HUES6 (cell line): Measurements from ENCODE around the gene TAF1B.
A peak's percentile ranks its signal among the peaks of the same experiment; 100 is the strongest.

ENCODE experiments used
- H3K27ac ChIP-seq: 2 replicates; pipeline ENCODE4 v1.7.0; 2013; ENCODE audit warnings: low read depth, mild to moderate bottlenecking, low read length, inconsistent platforms
- H3K27me3 ChIP-seq: 2 replicates; pipeline ENCODE4 v1.6.1; 2013; ENCODE audit warnings: low read length; ENCODE audit not compliant: control insufficient read depth, insufficient read depth
- H3K36me3 ChIP-seq: 2 replicates; pipeline ENCODE4 v1.6.1; 2013; ENCODE audit warnings: low read length; ENCODE audit not compliant: control insufficient read depth, insufficient read depth
- H3K4me1 ChIP-seq: 2 replicates; pipeline ENCODE4 v1.6.1; 2013; ENCODE audit warnings: low read length; ENCODE audit not compliant: control insufficient read depth, insufficient read depth
- H3K4me3 ChIP-seq: 2 replicates; pipeline ENCODE4 v1.5.1; 2013; ENCODE audit warnings: low read depth, low read length
- H3K9ac ChIP-seq: one replicate; pipeline ENCODE4 v1.6.1; 2013; ENCODE audit warnings: mild to moderate bottlenecking, low read length
- H3K9me3 ChIP-seq: 2 replicates; pipeline ENCODE4 v1.6.1; 2013; ENCODE audit warnings: low read depth, low read length; ENCODE audit not compliant: control insufficient read depth, insufficient read depth

Gene TAF1B

DNA sequence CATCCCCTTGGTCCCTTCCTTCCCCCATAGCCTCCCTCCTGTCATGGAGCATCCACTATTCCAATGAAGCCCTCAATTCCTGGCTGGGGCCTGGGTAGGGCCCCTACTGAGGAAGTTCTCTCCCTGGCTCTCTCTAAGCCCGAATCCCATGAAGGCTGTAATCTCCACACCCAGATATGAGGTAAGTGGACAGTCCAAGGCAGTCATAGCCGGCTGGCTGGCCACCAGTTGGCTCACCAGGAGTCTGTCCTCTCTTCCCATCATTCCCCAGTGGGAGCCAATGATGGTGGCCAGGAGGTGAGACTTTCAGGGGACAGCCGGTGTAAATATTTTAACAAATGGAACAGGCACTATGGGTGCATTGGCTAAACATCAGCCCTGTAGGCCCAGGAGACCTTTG, 6.8 kb upstream of the TAF1B start:
- no peak overlapping the region for H3K27ac ChIP-seq
- no peaks in the 10 kb centered on the region for H3K27me3 ChIP-seq
- H3K4me1 ChIP-seq, result peaks cover 6% of the 10 kb centered on the region; the same call in 1 of the 2 replicates
- H3K4me3 ChIP-seq, result no peak overlapping the region
- no peak overlapping the region for H3K9ac ChIP-seq
- H3K36me3 ChIP-seq, result no peaks in the 10 kb centered on the region
- no peaks in the 10 kb centered on the region for H3K9me3 ChIP-seq

DNA sequence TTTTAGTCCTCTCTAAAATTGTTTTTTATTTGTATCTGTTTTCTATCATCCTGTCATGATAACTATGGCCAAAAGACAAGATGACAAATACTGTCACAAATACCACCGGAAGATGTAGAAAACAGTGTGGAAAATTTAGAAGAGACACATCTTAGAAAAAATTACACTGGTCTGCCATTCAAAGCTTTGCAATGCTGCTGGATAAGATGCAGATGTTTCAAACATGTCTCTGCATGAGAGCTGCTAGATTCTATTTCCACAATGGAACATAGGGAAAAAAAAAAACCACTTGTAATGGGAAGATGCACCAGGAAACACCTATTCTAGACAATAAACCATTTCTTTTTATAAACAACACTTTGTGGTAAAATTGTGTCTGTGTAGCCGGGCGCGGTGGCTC, 5.8 kb upstream of the TAF1B start:
- H3K4me1 ChIP-seq, result no peaks in the 10 kb centered on the region
- no peak overlapping the region for H3K27ac ChIP-seq
- H3K9ac ChIP-seq, result no peak overlapping the region
- no peaks in the 10 kb centered on the region for H3K9me3 ChIP-seq
- no peaks in the 10 kb centered on the region for H3K27me3 ChIP-seq
- H3K4me3 ChIP-seq, result no peak overlapping the region
- H3K36me3 ChIP-seq, result no peaks in the 10 kb centered on the region

DNA sequence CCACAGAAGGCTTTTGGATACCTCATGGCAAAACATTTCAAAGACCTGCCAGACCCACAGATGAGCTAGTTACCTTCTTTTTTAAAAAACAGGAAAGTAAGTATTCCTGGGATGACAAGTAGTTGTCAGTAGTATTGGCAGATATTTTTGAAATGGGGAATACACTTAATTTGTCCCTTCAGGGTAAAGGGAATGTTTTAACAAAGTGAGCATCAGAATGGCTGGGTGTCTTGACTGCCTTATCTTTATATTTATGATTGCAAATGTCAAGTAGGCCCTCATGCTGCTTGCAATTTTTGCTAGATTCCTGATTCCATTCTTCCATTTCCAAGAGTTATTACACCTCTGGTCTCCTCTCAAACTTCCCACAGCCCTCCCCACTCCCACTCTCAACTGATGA, 4.9 kb upstream of the TAF1B start:
- H3K4me1 ChIP-seq, result no peaks in the 10 kb centered on the region
- no peaks in the 10 kb centered on the region for H3K36me3 ChIP-seq
- H3K27ac ChIP-seq, result no peak overlapping the region

DNA sequence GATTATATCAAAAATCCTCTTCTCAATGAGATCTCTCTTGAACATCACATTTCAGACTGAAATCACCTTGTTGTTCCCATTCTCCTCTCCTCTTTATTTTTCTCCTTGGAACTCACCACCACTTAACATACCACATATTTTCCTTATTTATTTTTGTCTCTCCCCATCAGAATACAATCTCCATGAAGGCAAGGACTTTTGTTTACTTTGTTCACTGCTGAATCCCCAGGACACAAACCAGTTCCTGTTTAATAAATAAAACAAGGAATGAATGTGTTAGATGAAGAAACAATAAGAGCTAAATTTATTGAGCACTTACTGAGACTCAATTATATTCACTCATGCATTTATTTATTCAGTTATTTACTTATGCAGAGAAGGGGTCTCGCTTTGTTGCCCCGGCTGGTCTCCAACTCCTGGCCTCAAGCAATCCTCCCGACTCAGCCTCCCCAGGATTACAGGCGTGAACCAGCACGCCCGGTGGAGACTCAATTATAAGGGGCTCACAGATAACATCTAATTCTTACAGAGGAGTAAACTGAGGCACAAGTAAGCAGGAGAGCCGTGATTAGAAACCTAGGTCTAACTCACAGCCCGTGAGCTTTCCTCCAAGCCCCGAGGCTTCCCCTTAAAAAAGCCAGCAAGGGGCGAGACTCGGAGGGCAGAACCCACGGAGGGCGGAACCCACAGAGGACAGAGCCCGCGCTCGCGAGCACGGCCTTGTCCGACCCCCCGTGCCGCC, 616 bp upstream of the TAF1B start:
- H3K27ac ChIP-seq, result no peak overlapping the region; the same call in 1 of the 2 replicates
- H3K4me3 ChIP-seq, result peak overlapping the region; percentile 85
- H3K9me3 ChIP-seq, result no peaks in the 10 kb centered on the region
- H3K27me3 ChIP-seq, result no peaks in the 10 kb centered on the region
- H3K9ac ChIP-seq, result peak overlapping the region; percentile 82
- no peaks in the 10 kb centered on the region for H3K4me1 ChIP-seq
- H3K36me3 ChIP-seq, result peaks cover 27% of the 10 kb centered on the region

More for the DNA sequence above, 4.9 kb upstream of the TAF1B start:
- Histone ChIP-seq H3K9me3 (no peaks in the 10 kb centered on the region), H3K27me3 (no peaks in the 10 kb centered on the region), H3K4me3 (no peak overlapping the region), H3K9ac (no peak overlapping the region)

DNA sequence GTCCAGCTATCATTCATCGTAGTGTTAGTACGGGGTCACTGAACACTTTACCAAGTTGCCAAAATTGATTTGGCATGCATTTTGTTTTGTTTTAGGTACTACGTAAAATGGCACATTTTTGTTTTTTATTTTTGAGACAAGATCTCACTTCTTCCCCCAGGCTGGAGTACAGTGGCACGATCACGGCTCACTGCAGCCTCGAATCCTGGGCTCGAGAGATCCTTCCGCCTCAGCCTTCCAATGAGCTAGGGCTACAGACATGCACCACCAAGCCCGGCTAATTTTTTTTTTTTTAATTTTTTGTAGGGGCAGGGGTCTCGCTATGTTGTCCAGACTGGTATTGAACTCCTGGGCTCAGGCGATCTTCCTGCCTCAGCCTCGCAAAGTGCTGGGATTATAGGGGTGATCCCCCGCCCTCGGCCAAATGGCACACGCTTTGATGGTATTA, 786 bp downstream of the TAF1B start:
- Histone ChIP-seq H3K27ac (peak overlapping the region; percentile 73; the same call in 1 of the 2 replicates), H3K27me3 (no peaks in the 10 kb centered on the region), H3K9ac (peak overlapping the region; percentile 82), H3K4me1 (no peaks in the 10 kb centered on the region), H3K36me3 (peaks cover 30% of the 10 kb centered on the region), H3K9me3 (no peaks in the 10 kb centered on the region), H3K4me3 (peak overlapping the region; percentile 85)

DNA sequence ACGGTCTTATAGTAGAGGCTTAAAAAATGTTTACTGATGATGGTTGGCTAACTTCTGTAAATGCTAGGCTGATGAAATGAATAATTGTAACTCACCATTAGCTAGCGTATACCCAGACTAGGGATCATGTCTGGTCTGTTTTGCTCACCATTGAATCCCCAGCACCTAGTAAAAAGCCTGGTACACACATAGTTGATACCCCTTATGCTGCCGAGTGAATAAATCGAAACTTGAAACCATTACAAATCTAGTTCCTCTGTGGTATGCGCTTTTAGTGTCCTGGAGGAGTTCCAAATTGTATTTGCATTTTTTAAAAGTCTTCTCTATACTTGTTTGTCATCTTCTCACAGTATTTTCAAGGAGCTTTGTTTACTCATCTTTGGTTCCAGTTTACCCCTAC, 1.3 kb downstream of the TAF1B start:
- Histone ChIP-seq H3K36me3 (peaks cover 35% of the 10 kb centered on the region), H3K27ac (no peak overlapping the region), H3K9me3 (no peaks in the 10 kb centered on the region), H3K4me1 (no peaks in the 10 kb centered on the region), H3K4me3 (peak overlapping the region; percentile 85), H3K27me3 (no peaks in the 10 kb centered on the region), H3K9ac (no peak overlapping the region)

DNA sequence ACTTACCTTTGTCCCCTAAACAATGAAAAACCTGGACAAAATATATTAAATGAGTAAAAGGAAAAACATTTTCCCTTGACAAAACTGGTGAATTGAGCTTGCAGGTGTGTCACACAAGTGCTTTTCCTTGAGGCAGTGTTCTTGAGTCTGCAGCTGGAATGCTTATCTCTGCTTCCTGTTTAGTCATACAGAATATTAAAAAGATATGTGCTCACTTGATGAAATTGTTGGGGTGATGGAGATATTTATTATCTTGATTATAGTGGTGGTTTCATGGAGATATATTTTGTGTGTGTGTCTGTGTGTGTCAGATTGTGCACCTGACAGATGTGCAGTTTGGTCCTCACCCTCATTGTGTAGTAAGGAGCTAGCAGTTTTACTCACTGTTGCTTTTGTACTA, 3.3 kb downstream of the TAF1B start:
- Histone ChIP-seq H3K4me3 (no peak overlapping the region), H3K27ac (no peak overlapping the region), H3K36me3 (peaks cover 55% of the 10 kb centered on the region), H3K27me3 (no peaks in the 10 kb centered on the region), H3K9ac (no peak overlapping the region), H3K4me1 (no peaks in the 10 kb centered on the region), H3K9me3 (no peaks in the 10 kb centered on the region)

DNA sequence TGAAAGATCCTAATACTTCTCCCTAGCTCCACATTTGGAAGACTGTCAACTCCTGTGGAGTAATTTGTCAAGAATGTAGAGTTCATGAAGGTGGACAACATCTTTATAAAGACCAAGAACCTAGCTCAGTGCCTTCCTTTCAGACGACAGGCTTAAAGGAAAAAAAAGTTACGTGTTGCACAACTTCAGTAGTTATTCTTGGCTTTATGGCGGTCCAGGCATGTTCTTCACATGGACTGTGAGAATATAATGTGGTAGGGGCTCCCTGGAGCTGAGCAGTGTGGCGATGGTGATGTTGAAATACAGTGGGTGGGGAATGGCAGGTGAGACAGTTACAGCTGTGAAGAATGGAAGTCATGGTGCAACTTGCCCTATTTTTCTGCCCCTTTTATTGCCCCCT, 3.9 kb downstream of the TAF1B start:
- H3K27ac ChIP-seq, result no peak overlapping the region
- no peak overlapping the region for H3K9ac ChIP-seq
- H3K9me3 ChIP-seq, result no peaks in the 10 kb centered on the region
- H3K4me1 ChIP-seq, result no peaks in the 10 kb centered on the region
- no peak overlapping the region for H3K4me3 ChIP-seq
- H3K27me3 ChIP-seq, result no peaks in the 10 kb centered on the region
- peaks cover 61% of the 10 kb centered on the region for H3K36me3 ChIP-seq

DNA sequence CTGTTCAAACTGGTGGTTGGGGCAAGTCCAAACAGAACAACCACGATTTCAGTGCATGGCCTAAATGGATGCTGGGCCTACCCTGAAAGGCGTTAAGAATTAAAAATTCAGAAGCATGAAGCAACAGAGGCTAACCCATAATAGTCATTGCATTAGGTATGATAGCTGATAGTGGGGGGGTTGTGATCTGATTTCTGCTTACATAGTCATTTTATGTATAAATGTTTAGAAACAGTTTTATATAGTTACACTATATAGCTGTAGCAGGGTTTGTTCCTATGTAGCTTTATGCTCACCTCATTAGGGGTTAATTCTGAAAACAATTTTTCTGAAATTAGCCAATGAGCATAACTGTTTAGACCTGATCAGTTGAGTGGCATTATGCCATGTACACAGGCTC, 9.6 kb downstream of the TAF1B start:
- no peaks in the 10 kb centered on the region for H3K27me3 ChIP-seq
- H3K4me3 ChIP-seq, result no peak overlapping the region
- peaks cover 91% of the 10 kb centered on the region for H3K36me3 ChIP-seq
- H3K4me1 ChIP-seq, result no peaks in the 10 kb centered on the region
- no peak overlapping the region for H3K27ac ChIP-seq
- peaks cover 20% of the 10 kb centered on the region for H3K9me3 ChIP-seq
- H3K9ac ChIP-seq, result no peak overlapping the region

DNA sequence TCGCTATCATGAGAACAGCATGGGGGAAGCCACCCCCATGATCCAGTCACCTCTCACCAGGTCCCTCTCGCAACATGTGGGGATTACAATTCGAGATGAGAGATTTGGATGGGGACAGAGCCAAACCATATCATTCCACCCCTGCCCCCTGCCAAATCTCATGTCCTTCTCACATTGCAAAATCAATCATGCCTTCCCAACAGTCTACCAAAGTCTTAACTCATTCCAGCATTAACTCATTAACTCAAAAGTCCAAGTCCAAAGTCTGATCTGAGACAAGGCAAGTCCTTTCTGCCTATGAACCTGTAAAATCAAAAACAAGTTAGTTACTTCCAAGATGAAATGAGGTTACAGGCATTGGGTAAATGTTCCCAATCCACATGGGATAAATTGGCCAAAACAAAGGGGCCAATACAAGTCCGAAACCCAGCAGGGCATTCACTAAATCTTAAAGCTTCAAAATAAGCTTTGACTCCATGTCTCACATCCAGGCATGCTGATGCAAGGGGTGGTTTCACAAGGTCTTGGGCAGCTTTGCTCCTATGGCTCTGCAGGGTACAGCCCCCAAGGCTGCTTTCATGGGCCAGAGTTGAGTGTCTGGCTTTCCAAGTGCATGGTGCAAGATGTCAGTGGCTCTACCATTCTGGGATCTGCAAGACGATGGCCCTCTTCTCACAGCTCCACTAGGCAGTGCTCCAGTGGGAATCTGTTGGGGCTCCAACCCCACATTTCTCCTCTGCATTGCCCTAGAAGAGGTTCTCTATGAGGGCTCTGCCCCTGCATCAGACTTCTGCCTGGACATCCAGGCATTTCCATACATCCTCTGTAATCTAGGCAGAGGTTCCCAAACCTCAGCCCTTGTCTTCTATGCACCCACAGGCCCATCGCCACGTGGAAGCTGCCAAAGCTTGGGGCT, 14.8 kb downstream of the TAF1B start:
- Histone ChIP-seq H3K4me1 (no peaks in the 10 kb centered on the region), H3K9ac (no peak overlapping the region), H3K4me3 (no peak overlapping the region), H3K27ac (no peak overlapping the region), H3K27me3 (no peaks in the 10 kb centered on the region), H3K9me3 (peaks cover 61% of the 10 kb centered on the region), H3K36me3 (peaks cover 80% of the 10 kb centered on the region)

DNA sequence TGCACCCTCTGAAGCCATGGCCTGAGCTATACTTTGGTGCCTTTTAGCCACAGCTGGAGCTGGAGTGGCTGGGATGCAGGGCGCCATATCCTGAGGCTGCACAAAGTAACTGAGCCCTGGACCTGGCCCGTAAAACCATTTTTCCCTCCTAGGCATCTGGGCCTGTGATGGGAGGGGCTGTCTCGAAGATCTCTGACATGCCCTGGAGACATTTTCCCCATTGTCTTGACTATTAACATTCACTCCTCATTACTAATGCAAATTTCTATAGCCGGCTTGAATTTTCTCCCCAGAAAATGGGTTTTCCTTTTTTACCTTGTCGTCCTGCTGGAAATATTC, 15.4 kb downstream of the TAF1B start:
- Histone ChIP-seq H3K9me3 (peaks cover 61% of the 10 kb centered on the region), H3K36me3 (peaks cover 74% of the 10 kb centered on the region), H3K27ac (no peak overlapping the region), H3K4me1 (no peaks in the 10 kb centered on the region), H3K9ac (no peak overlapping the region), H3K27me3 (no peaks in the 10 kb centered on the region), H3K4me3 (no peak overlapping the region)
